ENCODE data around the gene TXNL1.

TXNL1 gene

DNA sequence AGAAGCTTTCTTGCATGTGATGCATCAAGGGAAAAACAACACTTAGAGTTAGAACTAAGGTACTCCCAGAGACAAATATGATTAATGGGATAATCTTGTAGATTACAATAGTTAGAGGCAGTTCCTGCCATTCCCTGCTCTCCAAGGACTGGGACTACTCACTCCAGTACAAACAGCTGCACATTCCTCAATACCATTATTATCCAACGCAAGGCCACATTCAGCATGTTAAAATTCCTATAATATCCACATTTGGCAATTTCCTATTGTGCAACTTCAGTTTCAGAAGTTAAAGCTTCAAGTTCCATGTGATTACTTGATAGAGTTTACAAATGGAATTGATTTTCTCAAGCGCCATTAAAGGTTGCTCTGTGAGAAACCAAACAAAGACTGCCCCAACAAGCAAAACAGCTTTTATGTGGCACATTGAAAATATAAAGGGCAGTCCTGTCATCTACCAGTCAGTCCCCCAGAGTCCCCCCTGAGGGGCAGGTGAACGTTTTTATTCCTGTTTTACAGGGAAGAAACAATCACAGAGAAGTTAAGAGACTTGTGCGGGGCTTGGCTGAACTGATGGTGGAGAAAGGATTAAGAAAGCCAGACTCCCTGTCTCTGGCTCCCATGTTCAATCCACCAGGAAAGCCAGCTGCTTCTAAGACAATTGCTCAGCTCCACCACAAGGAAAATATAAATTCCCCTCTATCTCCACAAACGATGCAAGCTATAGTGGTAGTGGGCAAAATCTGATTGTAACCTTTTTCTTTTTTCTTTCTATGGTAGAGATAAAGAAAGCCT lies 72.6 kb downstream of the TXNL1 start:
- DNase-seq = no peak

DNA sequence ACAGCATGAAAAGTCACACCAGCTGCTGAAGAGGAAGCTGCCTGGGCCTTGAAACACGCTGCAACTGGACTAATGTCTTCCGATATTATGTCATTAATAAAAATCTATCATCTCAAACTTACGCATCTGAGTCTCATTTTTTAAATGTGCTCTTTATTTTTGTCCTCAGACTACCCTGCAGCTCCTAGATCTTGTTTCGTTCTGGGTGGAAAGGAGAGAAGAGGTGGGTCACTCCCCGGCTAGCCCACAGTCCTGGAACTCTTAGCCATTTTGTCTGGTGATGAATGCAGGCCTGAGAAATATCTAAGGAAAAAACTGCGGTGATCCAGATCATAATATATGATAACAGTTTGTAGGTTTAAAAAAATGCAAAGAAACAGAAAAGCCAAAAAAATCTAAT lies 73.3 kb downstream of the TXNL1 start:
- no peak for DNase-seq

GRCh38 chr18:56563568-56563967 lies 74.8 kb downstream of the TXNL1 start:
- no peak for DNase-seq

DNA sequence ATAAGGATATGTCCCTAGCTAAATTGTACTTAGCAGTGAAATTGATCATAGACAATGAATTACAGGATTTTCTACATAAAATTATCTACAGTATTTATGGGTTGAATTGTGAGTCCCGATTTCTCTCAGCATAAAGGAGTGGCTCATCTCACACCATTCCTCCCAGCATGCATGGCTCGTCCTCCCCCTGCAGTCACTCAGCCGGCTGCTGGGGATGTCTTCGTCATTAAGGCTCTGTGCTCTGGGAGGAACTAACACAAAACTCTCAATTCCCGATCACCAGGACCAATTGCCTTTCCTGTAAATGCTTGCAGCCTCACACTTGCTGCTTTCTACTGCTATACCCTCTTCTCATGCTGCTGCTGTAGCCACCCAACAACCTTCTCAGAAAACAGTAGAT lies 75.9 kb downstream of the TXNL1 start:
- DNase-seq = no peak

DNA sequence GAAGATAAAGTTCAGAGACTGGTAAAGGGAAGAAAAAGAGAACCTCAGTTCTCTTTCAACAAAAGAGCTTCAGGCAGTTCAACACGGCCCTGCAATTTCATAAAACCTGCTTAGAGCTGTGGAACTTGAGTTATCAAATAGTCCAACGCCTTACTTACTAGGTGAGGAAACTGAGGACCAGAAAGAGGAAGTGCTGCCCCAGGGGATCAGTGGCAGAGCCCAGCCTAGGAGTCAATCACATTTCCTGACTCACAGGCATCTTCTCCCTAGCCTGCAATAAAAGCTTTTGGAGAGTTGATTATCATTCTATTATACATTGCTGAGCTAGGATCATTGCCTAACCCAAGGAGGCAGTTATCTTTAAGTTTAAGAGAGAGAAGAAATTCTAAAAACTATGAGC lies 77.4 kb downstream of the TXNL1 start:
- DNase-seq = no peak

- DNase-seq = no peak
These were observed 79.3 kb downstream of the TXNL1 start for GRCh38 chr18:56559044-56559443.

DNA sequence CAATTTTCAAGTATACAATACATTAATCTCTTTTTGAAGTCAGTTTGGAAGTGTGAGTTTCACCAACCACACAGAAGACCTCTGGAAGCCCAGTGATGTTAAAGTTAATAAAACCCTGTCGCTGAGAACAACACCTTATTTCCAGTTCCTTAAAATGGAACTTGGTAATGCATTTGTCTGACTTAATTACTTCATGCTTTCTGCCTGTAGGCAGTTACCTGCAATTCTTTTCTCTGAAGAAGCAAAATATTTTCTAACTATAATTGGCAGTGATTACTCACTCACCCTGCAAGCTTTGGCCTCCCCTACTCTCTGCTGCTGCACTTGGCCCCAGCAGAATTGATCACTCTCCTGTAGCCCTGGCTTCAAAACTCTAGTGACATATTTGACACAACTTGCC lies 81.5 kb downstream of the TXNL1 start:
- no peak for DNase-seq

- DNase-seq = no peak
These were observed 88.3 kb downstream of the TXNL1 start for GRCh38 chr18:56550121-56550520.

Data from AML-193 (cell line).